Spleen (tissue), 11 donors: ENCODE measurements around the gene GATA3. TPM values are rescaled to one million over a fixed set of nuclear protein-coding genes. Genes with fewer than 3 reads are reported as not detected.

ENCODE experiments used
- DNase-seq: peaks from one replicate; pipeline ENCODE4 v3.0.0-alpha.2; 2020
- H3K27ac ChIP-seq, 8 donors: fragments of 200-600 bp; sonication (generic) in 7 of 8; 1 replicate in 4 of 8; 2 replicates in 4 of 8; pipeline versions ENCODE4 v1.5.0 to v1.8.0; 2016 to 2021; ENCODE audit warnings: inconsistent platforms in 4 of 8, mild to moderate bottlenecking in 4 of 8, moderate library complexity in 1 of 8
- H3K27me3 ChIP-seq, 7 donors: fragments of 200-600 bp; sonication (generic) in 6 of 7; replicated peaks in 1 of 7; 1 replicate in 4 of 7; 2 replicates in 3 of 7; pipeline versions ENCODE4 v1.5.0 to v1.8.0; 2016 to 2021; ENCODE audit warnings: inconsistent platforms in 3 of 7, mild to moderate bottlenecking in 1 of 7
- H3K36me3 ChIP-seq, 6 donors: fragments of 200-600 bp; sonication (generic) in 5 of 6; 1 replicate in 4 of 6; 2 replicates in 2 of 6; pipeline versions ENCODE4 v1.5.0 to v1.8.0; 2016 to 2021; ENCODE audit warnings: inconsistent platforms in 2 of 6
- H3K4me1 ChIP-seq, 6 donors: fragments of 200-600 bp; sonication (generic) in 5 of 6; 1 replicate in 3 of 6; 2 replicates in 3 of 6; pipeline versions ENCODE4 v1.5.0 to v1.8.0; 2016 to 2021; ENCODE audit warnings: inconsistent platforms in 3 of 6
- H3K4me3 ChIP-seq, 8 donors: fragments of 200-600 bp; sonication (generic) in 7 of 8; 1 replicate in 4 of 8; 2 replicates in 4 of 8; pipeline versions ENCODE4 v1.5.0 to v1.8.0; 2016 to 2021; ENCODE audit warnings: inconsistent platforms in 4 of 8, mild to moderate bottlenecking in 4 of 8, moderate library complexity in 2 of 8
- H3K9me3 ChIP-seq, 8 donors: fragments of 200-600 bp; sonication (generic) in 7 of 8; 1 replicate in 4 of 8; 2 replicates in 4 of 8; pipeline versions ENCODE4 v1.5.0 to v1.8.0; 2016 to 2021; ENCODE audit warnings: inconsistent platforms in 4 of 8
- POLR2A ChIP-seq, 3 donors: fragments of 450-650 bp; IDR thresholded peaks; one replicate each; pipeline ENCODE4 v1.5.1; 2017; ENCODE audit warnings: antibody characterized with exemption in 3 of 3, mild to moderate bottlenecking in 1 of 3
- POLR2AphosphoS5 ChIP-seq, 3 donors: sonication (generic); formaldehyde crosslinking; IDR thresholded peaks; one replicate each; pipeline ENCODE4 v1.5.1; 2017; ENCODE audit warnings: antibody characterized with exemption in 3 of 3
- WGBS, 5 donors: extraction: QIAGEN DNeasy Blood & Tissue Kit in 3 of 5; methylation state at CpG; one replicate each; pipeline versions ENCODE4 v1.1.5 to v1.1.7; 2013 to 2018; 5-methylcytosine and 5-hydroxymethylcytosine counted together
- intact Hi-C: fragments of 100-400 bp; cut with DNase I; formaldehyde crosslinking; loops from one replicate; pipeline ENCODE4 v1.15.0; 2023; ENCODE audit warnings: low total_unique reads
- polyA plus RNA-seq, 3 donors: library from polyadenylated mRNA; stranded (reverse); fragments of 200-250 nt; gene quantifications; one replicate each; pipeline ENCODE4 v1.2.1, GENCODE V29; 2013
- total RNA-seq, 7 donors: library from RNA; depleted of rRNA in 3 of 7; stranded (reverse); fragments of >200 nt in 3 of 7; fragmentation: NEBNext Ultra II Directional in 4 of 7; extraction: Animal tissue kit (Norgen Biotek cat#: 25700) in 4 of 7; gene quantifications; one replicate each; pipeline versions ENCODE4 v1.1.0 to v1.2.1, GENCODE V29; 2016 to 2021
- TF ChIP-seq, protein P1 (sequence below), 11 experiments: fragments of 200-600 bp in 7 of 11; fragments of 450-650 bp in 4 of 11; sonication (generic) in 4 of 11; IDR thresholded peaks in 8 of 11; conservative IDR thresholded peaks in 3 of 11; 1 replicate in 7 of 11; 2 replicates in 4 of 11; pipeline versions ENCODE4 v1.4.0 to v1.8.0; 2016 to 2021; ENCODE audit warnings: antibody characterized with exemption in 11 of 11, inconsistent platforms in 4 of 11, mild to moderate bottlenecking in 1 of 11
- donor health status: healthy with polysubstance abuse.
- donor health status: DM: no; HTN: no; CAD: no; lungs with moderate emphysema.
- donor health status: DM: no; HTN: no; CAD: no.
- donor health status: Bipolar disorder and iron deficiency.
- donor health status: healthy.
- donor health status: DM: no; HTN: no; CAD: no.
- donor health status: DM: yes; HTN: yes; CAD: no.

Gene GATA3
- total and polyA plus RNA-seq, 10 donors = 2.2 to 15.4 (median 6.0) TPM

- peaks cover 46 to 96% (median 80%) of the 10 kb centered on the region in 6 donors for H3K4me1 ChIP-seq
- H3K4me3 ChIP-seq = peak overlapping the region in 7 of 8 donors; percentile 29 to 64 (median 37)
- 2 to 6% (median 4%) methylated on average over 34 to 51 of the region's 51 CpGs for WGBS, 5 donors
- no peak for DNase-seq
- no peaks in the 10 kb centered on the region for H3K36me3 ChIP-seq
- H3K9me3 ChIP-seq = no peaks in the 10 kb centered on the region
- peaks cover 10 to 100% (median 100%) of the 10 kb centered on the region in 7 donors for H3K27me3 ChIP-seq
- TF ChIP-seq POLR2A (IDR thresholded peaks at IDR 0.05) = no peak
- TF ChIP-seq, protein P1, sequence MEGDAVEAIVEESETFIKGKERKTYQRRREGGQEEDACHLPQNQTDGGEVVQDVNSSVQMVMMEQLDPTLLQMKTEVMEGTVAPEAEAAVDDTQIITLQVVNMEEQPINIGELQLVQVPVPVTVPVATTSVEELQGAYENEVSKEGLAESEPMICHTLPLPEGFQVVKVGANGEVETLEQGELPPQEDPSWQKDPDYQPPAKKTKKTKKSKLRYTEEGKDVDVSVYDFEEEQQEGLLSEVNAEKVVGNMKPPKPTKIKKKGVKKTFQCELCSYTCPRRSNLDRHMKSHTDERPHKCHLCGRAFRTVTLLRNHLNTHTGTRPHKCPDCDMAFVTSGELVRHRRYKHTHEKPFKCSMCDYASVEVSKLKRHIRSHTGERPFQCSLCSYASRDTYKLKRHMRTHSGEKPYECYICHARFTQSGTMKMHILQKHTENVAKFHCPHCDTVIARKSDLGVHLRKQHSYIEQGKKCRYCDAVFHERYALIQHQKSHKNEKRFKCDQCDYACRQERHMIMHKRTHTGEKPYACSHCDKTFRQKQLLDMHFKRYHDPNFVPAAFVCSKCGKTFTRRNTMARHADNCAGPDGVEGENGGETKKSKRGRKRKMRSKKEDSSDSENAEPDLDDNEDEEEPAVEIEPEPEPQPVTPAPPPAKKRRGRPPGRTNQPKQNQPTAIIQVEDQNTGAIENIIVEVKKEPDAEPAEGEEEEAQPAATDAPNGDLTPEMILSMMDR (IDR thresholded peaks at IDR 0.05 in 8 of 11, conservative IDR thresholded peaks at IDR 0.05 in 3 of 11) = no peak
- no peak overlapping the region for H3K27ac ChIP-seq
- intact Hi-C loops = no loop called here
Measured at GRCh38 chr10:8049045-8049864, 5.2 kb upstream of the GATA3 start.

DNA sequence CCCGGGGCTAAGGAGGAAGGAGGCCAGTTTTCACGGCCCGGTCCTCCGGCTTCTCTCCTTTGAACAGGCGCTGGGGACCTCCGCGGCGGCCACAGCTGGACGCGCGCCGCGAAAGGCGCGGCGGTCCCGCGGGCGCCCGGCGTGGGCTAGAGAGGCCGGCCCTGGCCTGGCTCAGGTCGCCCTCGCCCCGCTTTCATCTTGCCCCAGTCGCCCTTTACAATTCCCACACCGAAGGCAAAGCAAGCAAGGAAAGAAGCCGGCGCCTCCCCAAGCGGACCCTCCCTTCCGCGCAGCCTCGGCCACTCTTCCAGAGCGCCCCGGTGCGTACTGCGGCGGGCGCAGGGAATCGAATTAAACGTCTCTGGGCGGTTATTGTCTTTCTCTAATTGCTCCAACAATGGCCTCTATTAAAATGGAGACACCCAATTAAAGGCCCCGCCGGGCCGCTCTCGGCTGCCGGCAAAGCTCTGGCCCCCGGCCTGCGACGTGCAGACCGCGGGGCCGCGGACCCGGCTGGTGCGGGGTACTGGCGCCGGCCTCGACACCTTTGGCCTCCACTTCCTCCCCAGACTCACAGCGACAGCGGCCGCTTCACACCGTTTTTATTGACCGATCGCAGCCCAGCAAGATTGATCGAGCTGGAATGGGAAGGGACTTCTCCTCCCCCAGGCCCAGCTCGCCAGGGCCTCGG, 4.5 kb upstream of the GATA3 start:
- H3K4me1 ChIP-seq = peaks cover 46 to 96% (median 79%) of the 10 kb centered on the region in 6 donors
- H3K9me3 ChIP-seq = no peaks in the 10 kb centered on the region
- intact Hi-C loops = no loop called here
- peak overlapping the region; percentile 13 to 64 (median 36) for H3K4me3 ChIP-seq
- WGBS, 5 donors = 1 to 3% (median 2%) methylated on average over 16 to 68 of the region's 68 CpGs
- TF ChIP-seq POLR2A (IDR thresholded peaks at IDR 0.05) = no peak
- TF ChIP-seq POLR2AphosphoS5 (IDR thresholded peaks at IDR 0.05) = peak in 1 of 3 donors; percentile 20
- TF ChIP-seq, protein P1 (IDR thresholded peaks at IDR 0.05 in 8 of 11, conservative IDR thresholded peaks at IDR 0.05 in 3 of 11) = no peak
- H3K27ac ChIP-seq = no peak overlapping the region
- DNase-seq = no peak
- H3K36me3 ChIP-seq = no peaks in the 10 kb centered on the region
- peaks cover 10 to 100% (median 100%) of the 10 kb centered on the region in 7 donors for H3K27me3 ChIP-seq

- Histone ChIP-seq H3K4me1 (peaks cover 40 to 96% (median 79%) of the 10 kb centered on the region in 6 donors), H3K27me3 (peaks cover 10 to 100% (median 100%) of the 10 kb centered on the region in 7 donors), H3K27ac (no peak overlapping the region), H3K4me3 (peak overlapping the region; percentile 13 to 64 (median 36)), H3K9me3 (no peaks in the 10 kb centered on the region), H3K36me3 (no peaks in the 10 kb centered on the region)
- WGBS, 5 donors = 1 to 2% (median 2%) methylated on average over 36 to 60 of the region's 60 CpGs
- no peak for TF ChIP-seq POLR2AphosphoS5 (IDR thresholded peaks at IDR 0.05)
- TF ChIP-seq, protein P1 (IDR thresholded peaks at IDR 0.05 in 8 of 11, conservative IDR thresholded peaks at IDR 0.05 in 3 of 11) = no peak
- no peak for TF ChIP-seq POLR2A (IDR thresholded peaks at IDR 0.05)
- no peak for DNase-seq
- intact Hi-C loops = no loop called here
Measured at GRCh38 chr10:8050556-8051108, 3.9 kb upstream of the GATA3 start.
